GM10266 (cell line): ENCODE measurements around the gene PTPRN.

ENCODE experiments used
- DNase-seq: peaks from one replicate; pipeline ENCODE4 v3.0.0; 2012; ENCODE audit errors: extremely low spot score
- CTCF ChIP-seq: IDR thresholded peaks from 2 replicates; pipeline ENCODE4 v1.5.1; 2012; ENCODE audit warnings: mild to moderate bottlenecking, low read depth; ENCODE audit not compliant: control insufficient read depth, insufficient read depth; ENCODE audit errors: missing control alignments

Gene PTPRN

GRCh38 chr2:219252084-219252483 is 57.1 kb downstream of the PTPRN start:
- no peak for DNase-seq
- no peak for TF ChIP-seq CTCF

GRCh38 chr2:219251656-219252055 is 57.5 kb downstream of the PTPRN start:
- TF ChIP-seq CTCF, result no peak
- no peak for DNase-seq

- no peak for TF ChIP-seq CTCF
- no peak for DNase-seq
Measured at GRCh38 chr2:219250049-219250781, 59.0 kb downstream of the PTPRN start.

- no peak for TF ChIP-seq CTCF
- DNase-seq, result no peak
Measured at GRCh38 chr2:219249203-219249980, 59.8 kb downstream of the PTPRN start.

GRCh38 chr2:219248845-219249202 is 60.4 kb downstream of the PTPRN start:
- no peak for DNase-seq
- no peak for TF ChIP-seq CTCF

GRCh38 chr2:219247678-219248642 is 61.2 kb downstream of the PTPRN start:
- TF ChIP-seq CTCF, result no peak
- no peak for DNase-seq
